GM19467 (cell line): ENCODE data around the gene HDAC8.
A peak's percentile ranks its signal among the peaks of the same experiment; 100 is the strongest.
"Not testable (repeated sequence)": the region's sequence is repeated elsewhere in the genome, so short reads cannot be mapped to it uniquely, and the experiment has no call there.

Experiments
- ATAC-seq: cut with Tn5 transposase; IDR thresholded peaks from one replicate; pipeline ENCODE4 v1.9.1; 2021; ENCODE audit warnings: mild to moderate bottlenecking, moderate library complexity; ENCODE audit not compliant: unreplicated experiment

Gene HDAC8

DNA sequence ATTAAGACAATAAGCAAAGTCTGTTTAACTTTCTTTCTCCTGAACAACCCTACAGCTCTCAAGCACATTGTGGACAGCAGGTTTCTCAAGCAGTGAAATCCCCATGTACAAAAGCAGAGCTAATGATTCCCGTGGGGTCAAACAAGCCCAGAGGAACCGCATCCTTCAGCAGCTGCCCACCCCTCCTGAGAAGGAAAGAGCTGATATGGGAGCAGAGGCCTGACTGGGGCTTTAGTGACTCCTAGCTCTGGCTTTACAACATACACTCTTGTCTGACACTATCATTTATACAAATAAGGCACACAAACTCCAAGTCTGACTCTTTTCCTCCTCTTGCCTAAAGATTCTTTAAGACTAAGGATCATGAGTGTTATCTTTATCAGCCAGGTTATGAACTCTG lies 32.8 kb downstream of the HDAC8 start:
- no peak for ATAC-seq

DNA sequence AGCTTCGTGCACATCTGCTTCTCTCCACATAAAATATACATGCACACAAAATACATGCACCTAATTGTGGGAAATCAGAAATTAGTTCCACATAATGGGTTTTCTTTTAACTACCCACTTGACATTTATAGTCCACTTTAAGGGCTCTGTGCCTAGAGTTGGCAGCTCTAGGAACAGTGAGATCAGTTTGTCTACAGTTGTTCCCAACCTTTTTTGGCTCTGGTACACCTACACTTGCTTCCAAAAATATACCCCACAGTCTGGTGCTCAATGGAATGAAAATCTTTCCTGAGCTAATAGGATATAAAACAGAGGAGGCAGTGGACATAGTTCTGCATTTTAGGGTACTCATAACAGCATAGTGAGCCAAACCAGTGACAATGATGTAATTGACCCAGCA lies 36.1 kb downstream of the HDAC8 start:
- no peak for ATAC-seq

DNA sequence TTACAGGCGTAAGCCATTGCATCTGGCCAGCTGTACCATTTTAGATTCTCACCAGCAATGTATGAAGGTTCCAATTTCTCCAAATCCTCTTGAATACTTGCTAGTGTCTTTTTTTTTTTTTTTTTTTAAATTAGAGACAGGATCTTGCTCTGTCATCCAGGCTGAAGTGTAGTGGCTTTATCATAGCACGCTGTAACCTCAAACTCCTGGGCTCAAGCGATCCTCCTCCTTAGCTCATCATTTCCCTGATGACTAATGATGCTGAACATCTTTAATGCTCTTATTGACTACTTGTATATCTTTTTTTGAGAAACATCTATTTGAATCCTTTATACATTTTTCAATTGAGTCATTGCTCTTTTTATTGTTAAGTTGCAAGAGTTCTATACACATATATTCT lies 40.3 kb downstream of the HDAC8 start:
- no peak for ATAC-seq

DNA sequence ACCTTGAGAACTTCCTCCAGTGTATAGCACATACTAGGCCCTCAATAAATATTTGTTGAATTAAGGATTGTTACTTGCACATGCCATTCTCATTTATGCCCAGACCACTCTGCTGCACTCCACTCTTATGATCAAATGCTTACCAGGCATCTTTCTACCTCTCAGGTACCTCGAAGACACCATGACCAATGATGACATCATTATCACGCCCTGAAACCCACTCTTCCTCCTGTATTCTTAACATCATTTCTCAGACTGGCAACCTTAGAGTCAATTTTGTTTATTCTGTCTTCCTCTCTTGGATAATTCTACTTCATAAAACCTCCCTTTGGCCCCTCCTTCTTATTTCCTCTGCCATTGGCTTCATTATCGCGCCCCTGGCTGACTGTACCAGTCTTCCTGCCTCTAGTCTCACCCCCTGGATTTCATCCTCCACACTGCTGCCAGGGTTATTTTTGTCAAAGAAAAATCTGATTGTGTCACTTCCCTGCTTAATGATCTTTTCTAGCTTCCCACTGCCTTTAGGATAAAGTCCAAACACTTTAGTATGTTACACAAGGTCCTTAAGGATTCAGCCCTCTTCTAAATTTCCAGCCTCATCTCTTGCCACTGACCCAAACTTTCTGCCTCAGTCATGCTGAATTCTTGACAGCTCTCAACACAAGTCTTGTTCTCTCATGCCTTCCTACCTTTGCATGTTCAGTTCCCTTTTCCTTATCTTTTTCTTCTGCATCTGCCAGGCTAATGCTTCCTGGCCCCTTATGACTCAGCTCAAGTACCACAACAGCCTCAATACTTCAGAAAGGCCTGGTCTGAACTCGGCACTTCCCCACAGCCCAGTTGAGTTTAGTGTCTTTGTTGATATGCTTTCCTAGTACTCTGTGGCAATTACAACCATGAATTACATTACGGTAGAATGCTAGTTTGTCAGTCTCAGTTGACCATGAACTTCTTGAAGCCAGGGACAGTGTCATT lies 45.8 kb downstream of the HDAC8 start:
- ATAC-seq, result no peak

DNA sequence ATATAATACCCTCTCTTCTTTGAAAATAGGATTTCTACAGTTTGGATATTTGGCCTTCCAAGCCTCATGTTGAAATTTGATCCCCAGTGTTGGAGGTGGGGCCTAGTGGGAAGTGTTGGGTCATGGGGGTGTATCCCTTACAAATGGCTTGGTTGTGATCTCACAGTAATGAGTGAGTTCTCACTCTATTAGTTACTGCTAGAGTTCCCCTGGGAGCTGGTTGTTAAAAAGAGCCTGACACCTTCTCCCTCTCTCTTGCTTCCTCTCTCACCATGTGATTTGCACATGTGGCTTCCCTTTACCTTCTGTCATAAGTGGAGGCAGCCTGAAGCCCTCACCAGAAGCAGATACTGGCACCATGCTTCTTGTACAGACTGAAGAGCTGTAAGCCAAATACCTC lies 73.9 kb downstream of the HDAC8 start:
- ATAC-seq, result peak; percentile 77

DNA sequence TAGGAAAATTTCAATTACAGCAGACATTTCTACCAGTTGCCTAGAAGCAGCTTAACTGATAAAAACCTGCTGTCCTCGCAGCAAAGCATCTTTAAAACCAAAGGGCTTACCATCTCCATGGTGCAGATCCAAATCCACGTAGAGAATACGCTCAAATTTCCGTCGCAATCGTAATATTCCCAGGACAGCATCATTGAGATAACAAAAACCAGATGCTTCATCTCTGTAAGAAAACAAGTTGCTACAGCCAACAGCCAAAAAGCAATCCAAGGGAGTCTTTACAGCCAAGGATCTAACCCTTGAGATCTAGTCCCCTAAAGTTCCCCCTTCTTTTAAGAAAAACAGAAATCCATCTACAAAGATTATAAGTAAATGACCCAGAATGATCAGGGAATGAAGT lies 77.6 kb downstream of the HDAC8 start:
- ATAC-seq, result no peak

DNA sequence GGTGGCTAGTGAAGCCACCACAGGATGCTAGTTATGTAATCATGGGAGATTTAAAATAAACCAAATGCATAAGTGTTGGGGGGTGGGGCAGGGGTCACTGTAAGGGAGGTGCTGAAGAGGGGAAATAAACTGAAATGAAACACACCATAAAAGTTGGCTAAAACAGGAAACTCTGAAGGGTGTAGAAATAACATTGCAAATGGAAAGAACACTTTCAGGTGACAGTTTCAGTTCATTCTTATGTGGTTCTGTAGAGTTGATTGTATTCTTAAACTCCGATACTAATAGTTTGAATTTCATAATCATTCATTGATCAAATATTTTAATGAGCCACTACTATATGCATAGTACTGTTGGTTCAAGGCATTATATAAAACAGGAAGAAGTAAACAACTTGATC lies 80.1 kb downstream of the HDAC8 start:
- ATAC-seq, result peak; percentile 84

DNA sequence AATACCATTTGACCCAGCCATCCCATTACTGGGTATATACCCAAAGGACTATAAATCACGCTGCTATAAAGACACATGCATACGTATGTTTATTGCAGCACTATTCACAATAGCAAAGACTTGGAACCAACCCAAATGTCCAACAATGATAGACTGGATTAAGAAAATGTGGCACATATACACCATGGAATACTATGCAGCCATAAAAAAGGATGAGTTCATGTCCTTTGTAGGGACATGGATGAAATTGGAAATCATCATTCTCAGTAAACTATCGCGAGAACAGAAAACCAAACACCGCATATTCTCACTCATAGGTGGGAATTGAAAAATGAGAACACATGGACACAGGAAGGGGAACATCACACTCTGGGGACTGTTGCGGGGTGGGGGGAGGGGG lies 82.4 kb downstream of the HDAC8 start:
- not testable (repeated sequence) for ATAC-seq

DNA sequence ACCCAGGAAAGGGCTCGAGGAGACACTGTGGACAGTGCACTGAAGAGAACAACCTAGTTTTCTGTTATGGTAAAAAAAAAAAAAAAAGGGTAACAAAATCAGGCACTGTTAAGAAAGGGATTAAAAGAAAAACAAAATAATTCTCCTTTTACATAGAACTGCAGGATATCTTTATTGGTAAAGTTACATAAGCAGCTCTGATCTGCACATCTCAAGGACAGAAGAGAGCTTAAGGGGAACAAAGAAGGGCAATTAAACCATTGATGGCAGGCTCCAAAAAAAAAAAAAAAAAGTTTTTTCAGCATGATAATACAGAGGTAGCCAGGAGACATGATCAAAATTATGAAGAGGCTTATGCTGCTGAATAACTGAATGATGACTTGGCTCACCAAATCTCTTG lies 85.0 kb downstream of the HDAC8 start:
- ATAC-seq, result no peak

DNA sequence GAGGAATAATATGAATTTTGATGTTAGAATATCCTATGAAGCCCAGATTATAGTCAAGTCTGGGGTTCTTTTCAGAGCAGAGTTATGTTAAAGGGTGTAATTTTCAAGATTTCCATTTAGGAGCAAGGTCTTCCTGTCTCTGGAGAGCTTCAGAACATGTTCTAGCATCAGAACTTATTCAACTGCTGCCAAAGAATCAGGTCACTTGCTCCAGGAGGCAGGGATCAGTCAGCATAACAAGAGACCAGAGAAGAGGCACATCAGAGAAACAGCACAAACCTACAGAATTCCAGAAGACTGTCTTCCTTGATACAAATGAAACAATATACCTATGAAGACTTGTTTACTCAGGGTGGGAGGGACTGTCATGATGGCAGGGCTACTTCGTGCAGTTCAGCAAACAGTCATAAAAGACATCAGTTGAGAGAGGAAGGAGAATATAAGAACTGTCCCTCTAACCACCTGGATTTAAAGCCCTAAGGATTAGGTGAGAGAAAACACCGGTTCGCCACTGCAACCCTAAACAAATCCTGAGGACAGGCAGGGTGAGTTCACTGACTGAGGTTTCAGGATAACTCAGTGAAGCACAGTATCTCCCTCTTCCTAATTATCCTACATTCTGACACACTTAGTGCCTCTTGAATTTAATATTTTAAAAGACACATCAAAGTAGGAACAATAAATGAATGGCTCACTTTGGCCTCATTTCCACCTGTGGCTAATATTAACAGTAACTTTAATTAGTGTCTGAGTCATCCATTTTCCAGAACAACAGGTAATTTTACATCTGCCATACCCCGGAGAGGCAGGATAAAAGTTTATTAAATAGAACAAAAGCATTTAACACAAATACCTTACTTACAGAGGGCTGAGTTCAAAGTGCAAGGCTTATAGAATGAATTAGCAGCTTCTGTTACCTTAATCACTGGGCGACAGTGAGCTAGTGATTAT lies 93.0 kb downstream of the HDAC8 start:
- ATAC-seq, result no peak

DNA sequence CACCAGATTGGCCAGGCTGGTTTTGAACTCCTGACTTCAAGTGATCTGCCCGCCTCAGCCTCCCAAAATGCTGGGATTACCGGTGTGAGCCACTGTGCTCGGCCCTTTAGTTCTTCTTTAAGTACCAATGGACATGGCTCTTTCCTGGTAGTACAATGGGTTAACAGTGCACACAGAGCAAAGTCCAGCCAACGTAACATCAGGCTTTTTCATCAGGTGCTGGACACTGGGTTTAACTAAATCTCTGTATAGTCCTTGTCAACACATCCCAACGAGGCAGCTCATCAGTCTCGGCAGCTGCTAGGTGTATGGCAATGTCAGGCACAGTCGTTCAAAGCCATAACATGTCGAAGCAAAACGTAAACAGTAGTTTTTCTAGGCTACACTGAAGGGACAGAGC lies 93.8 kb downstream of the HDAC8 start:
- no peak for ATAC-seq

DNA sequence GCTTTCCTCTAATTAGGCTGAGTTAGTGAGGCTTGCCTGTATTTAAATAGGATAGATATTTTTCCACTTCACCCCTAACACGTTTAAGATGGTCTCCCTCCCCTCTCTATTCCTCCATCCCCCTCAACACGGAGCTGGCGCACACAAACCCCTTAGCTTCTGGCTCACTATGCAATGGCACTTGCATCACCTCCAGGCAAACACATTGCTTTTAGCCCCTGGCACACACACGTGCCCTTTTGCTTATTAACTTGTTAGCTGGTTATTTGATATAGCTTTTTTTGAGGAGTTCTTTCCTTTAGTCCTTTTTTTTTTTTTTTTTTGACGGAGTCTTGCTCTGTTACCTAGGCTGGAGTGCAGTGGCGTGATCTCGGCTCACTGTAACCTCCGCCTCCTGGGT lies 94.3 kb downstream of the HDAC8 start:
- no peak for ATAC-seq

DNA sequence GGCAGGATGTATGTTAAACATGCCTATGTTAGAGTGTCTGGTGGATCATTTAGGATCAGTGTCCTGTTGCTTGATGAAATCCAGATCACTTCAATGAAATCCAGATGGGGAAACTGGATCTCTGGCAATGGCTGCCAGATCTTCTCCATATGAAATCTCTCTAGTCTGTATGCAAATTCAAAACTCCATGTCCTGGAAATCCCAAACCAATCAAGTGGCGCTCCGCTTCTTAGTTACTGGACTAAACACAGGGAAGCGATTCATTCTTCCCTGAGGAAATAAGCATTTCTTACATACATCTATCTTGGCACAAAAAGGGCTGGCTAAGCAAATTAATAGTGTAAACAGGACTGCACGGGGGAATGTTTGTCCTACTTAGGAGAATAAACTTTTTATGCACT lies 94.9 kb downstream of the HDAC8 start:
- ATAC-seq, result no peak

DNA sequence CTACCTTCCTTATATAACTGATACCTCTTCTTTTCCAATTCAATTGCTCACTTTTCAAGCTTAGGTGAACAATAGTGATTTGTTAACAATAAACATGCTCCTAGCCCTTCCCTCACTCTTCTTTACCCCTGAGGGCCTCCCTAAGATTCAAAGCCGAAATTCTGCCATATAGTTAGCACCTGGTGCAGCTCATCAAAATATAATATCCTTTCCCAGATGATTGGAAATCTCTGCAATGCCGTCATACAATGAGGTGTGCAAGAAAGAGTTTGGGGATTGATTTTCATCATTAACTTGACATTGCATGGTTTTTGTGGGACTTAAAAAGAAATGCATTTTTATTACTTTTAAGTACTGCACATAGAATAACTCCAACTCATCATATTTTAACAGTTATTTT lies 95.3 kb downstream of the HDAC8 start:
- no peak for ATAC-seq

DNA sequence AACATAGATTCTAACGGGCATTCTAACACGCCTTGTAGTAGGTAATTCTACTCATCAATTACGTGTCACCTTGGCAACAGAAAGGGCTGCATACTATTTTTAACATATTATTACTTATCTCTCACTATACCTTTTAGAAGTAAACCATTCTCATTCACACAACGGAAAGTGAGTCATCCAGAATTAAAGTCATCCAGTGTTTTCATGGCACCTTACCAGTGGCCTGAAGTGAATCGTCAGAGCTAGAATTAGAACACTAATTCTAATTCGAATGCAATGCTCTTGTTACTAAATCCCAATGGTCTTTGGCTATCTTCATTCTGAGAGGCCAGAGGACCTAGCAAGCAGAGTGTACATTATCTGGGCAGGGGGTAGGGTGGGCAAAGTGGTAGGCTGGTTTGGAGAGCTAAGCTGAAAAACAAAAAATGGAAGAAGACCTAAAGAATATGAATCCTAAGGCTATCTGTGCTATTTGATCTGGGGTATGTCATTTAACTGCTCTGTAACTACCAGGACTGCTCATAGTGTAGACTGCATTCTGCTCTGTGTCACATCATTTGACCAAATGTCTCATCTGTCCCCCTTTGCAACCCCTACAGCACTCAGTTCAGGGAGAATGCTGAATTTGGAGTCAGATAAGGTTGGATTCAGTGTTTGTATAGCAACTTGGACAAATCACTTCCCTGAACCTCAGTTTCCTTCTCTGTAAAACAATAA lies 96.5 kb downstream of the HDAC8 start:
- no peak for ATAC-seq

DNA sequence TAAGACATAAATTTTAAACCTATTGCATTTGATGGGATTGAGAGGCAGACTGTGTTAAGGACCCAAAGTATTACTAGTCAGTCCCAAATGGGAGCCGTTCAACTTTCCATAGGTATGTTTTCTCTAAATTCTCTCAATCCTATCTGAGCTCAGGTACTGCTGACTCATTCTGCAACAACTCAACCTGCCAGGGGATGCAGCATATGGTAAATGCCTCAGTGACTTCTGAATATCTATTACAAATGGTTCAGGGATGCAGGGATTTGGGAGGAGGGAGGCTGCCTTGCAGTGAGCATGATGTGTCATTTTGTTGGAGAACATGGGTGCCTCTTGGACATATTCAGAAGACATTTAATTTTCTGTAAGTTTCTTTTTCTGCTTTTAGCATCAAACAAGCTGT lies 97.3 kb downstream of the HDAC8 start:
- ATAC-seq, result no peak

DNA sequence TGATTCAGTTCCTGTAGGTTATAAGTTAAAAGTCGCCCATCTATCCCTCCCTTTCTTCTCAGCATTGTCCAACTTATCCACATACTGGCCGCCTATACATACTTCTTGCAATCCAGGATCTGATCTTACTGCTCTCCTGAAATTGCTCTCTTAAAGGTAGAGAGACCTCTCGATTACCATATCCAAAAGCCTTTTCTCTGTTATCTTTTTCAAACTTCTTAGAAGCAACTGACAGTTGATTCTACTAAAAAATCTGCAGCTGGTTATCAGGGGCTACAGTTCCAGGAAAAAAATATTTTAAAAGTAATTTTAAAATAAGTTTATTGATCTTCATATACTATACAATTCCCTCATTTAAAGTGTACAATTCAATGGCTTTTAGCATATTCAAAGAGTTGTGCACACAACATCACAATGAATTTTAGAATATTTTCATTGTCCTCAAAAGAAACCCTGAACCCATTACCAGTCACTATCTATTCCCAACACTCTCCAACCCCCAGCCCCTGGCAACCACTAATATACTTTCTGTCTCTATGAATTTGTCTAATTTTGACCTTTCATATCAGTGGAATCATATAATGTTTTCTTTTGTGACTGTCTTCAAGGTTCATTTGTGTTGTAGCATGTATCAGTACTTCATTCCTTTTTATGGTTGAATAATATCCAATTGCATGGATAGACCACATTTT lies 102.0 kb downstream of the HDAC8 start:
- ATAC-seq, result no peak

DNA sequence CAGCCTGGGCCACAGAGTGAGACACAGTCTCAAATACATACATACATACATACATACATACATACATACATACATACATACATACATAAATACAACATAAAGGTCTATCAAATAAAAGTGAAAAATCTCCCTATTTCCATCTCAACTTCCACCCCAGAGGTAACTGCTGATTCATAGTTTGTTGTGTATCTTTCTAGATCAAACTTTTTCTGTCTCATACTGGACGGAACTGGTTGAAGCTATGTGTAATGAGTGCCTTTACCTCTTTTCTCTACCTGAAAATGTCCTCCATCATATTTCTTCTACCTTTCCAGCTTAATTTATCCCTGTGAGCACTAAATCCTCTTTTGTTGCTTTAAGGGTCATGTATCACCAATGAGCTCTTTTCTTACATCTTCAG lies 102.5 kb downstream of the HDAC8 start:
- no peak for ATAC-seq

DNA sequence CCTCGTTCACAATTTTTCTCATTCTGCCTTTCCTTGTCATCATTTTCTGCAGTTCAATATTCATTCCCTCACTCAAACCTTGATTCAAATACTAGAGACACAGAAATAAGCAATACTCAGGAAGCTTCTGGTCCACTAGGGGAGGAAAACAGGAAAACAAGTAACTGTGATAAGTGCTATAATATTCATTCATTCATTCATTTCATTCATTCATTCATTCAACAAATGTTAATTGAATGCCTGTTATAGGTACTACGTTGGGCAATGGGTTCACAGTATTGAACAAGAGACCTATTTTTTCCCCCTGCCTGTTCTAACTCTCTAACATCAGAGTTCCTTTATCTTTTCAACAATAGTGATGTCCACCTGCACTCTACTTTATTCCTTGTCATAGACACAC lies 104.0 kb downstream of the HDAC8 start:
- ATAC-seq, result no peak

DNA sequence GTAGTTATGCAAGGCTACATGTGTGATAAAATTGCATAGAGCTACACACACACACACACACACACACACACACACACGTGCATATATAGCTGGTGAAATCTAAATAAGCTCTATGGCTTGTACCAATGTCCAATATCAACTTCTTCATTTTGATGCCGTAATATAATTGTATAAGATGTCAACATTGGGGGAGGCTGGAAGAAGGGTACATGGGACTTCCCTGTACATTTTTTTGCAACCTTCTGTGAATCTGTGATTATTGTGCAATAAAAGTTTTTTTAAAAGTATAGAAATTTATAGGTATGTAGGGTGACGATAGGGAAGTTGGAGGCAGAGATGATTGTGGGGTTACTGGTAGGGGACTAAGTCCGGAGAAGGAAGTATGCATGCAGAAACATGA lies 105.5 kb downstream of the HDAC8 start:
- no peak for ATAC-seq

DNA sequence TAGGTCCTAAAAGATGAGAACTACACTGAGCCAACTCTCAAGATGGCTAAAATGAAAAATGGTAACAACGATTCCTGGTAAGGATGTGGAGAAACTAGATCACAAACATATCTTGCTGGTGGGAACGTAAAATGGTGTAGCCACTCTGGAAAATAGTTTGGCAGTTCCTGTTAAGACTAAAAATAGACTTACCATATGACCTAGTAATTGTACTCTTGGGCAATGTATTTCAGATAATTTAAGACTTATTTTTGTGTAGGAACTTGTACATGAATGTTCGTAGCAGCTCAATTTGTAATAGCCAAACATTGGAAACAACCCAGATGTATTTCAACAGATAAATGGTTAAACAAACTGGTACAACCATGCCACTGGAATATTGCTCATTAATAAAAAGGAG lies 106.2 kb downstream of the HDAC8 start:
- ATAC-seq, result no peak
